GM11168 (cell line): Measurements from ENCODE around the gene ZDHHC14.

Source experiments
- in situ Hi-C: fragments of 300-500 bp; cut with MboI; formaldehyde crosslinking; loops from one replicate; pipeline ENCODE4 v1.12.0; 2022; ENCODE audit warnings: low sequenced_read_pairs; ENCODE audit not compliant: unreplicated experiment

Gene ZDHHC14

DNA sequence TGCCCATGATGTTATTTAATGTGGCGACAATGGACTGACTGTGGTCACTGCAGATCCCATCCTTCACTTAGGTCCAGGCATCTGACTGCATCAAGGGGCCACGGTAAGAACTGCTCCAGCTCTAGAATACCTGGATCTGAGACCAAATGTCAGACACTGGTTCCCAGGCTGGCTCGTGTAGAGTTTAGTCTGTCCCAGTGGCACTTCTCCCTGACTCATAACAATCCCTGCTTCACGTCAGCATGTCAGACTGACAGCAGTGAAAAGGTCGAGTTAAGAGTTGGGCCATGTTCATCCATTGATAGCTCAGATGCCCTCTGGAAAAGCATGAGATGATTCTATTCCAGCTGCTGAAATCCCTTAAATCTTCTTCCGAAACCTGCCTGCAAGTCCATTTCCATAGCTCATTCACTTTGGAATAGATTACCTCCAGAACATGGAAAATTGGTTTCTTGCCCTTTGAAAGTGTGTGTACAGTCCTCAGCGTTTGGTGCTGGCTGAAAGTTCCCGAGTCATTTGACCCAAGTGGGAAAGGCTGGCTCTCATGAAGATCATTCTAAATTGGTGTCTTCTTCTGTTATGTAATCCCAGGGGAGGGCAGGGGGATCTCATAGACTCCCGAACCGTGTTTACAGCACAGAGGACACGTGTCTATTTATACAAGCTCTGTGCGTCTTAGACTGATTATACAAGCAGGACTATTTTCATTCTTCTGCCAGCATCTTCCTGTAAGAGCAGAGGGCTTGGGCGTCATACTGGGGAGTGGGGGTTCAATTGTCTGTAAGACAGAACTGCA lies 160.8 kb downstream of the ZDHHC14 start:
- in situ Hi-C loops, result no loop called here

DNA sequence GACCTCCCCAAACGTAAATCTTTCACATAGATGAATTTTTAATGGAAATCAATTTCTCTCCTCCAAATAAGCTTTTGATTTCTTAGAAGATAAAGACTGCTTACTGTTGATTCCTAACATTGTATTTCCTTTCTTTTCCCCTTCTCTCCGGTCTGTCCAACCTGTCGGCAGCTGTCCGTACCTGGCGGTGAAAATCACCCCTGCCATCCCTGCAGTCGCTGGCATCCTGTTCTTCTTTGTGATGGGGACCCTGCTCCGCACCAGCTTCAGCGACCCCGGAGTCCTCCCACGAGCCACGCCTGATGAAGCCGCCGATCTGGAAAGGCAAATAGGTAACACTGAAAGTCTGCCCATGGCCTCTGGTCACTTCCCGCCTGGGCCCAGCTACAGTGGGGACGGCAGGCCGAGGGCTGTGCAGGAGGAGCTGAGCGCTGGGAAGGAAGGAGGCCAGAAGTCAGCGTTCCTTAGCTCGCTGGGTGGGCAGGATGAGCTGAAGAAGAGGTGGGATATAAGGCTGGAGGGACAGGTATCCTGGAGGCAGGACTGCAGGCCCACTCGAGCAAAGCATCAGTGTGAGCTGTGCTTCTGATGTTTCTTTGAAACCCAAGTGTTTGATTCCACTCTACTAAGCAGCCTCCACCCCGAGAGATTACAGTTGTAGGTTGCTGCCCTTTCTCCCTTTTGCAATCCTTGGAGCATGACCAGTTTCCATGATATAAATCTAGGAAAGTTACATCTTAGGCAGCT lies 161.6 kb downstream of the ZDHHC14 start:
- in situ Hi-C loops, result no loop called here

GRCh38 chr6:157546321-157546720 lies 165.3 kb downstream of the ZDHHC14 start:
- in situ Hi-C loops, result no loop called here

DNA sequence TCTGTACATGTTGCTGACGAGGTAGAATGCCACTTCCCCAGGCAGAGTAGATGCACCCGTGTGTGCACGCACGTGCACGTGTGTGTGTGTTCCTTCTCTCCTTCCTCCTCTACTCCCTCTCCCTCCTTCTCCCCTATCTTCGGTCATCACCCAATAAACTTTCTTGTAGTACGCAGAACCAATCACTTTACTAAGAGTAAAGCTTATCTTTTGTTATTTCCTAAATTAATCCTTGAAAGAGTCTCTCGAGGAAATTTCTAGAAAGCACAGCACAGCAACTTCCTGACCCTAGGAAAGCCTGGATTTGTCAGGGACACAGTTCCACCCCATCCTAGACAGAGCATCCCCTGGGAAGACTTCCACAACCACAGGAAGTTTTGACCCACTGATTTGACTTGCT lies 166.1 kb downstream of the ZDHHC14 start:
- in situ Hi-C loops, result no loop called here

- in situ Hi-C loops, result no loop called here
Observed at GRCh38 chr6:157548635-157549467, 167.9 kb downstream of the ZDHHC14 start.

GRCh38 chr6:157549468-157549745 lies 168.4 kb downstream of the ZDHHC14 start:
- in situ Hi-C loops, result no loop called here

DNA sequence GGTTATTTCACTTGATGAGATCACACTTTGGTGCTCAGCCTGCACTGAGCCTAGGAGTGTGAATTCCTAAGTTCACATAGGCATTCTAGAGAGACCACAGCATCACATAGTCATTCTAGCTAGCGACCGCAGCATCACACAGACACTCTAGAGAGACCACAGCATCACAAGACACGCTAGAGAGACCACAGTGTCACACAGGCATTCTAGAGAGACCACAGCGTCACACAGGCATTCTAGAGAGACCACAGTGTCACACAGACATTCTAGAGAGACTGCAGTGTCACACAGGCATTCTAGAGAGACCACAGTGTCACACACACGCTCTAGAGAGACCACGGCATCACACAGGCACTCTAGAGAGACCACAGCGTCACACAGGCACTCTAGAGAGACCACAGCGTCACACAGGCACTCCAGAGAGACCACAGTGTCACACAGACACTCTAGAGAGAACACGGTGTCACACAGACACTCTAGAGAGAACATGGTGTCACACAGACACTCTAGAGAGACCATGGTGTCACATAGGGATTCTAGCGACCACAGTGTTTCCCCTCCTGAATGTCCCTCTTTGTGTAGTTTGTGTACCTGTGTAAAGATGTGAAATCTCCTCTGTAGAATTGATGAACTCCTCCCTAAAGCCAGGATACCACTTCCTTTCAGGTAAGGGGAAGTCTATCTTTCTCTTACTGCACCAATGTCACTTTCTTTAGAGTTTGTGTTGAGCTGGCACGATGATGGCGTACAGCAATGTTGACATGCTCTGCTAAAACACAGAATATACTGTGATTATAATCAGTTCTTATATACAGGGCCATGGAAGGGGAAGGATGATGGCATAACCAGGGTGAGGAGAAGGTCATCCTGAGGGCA lies 169.4 kb downstream of the ZDHHC14 start:
- in situ Hi-C loops, result no loop called here

- in situ Hi-C loops, result no loop called here
Observed at GRCh38 chr6:157551041-157551832, 170.2 kb downstream of the ZDHHC14 start.

- in situ Hi-C loops, result no loop called here
Observed at GRCh38 chr6:157552081-157552747, 171.2 kb downstream of the ZDHHC14 start.

GRCh38 chr6:157552820-157553485 lies 172.0 kb downstream of the ZDHHC14 start:
- in situ Hi-C loops, result no loop called here

GRCh38 chr6:157554747-157555146 lies 173.8 kb downstream of the ZDHHC14 start:
- in situ Hi-C loops, result no loop called here

GRCh38 chr6:157555455-157556143 lies 174.6 kb downstream of the ZDHHC14 start:
- in situ Hi-C loops, result no loop called here

- in situ Hi-C loops, result no loop called here
Observed at GRCh38 chr6:157556144-157556645, 175.2 kb downstream of the ZDHHC14 start.

DNA sequence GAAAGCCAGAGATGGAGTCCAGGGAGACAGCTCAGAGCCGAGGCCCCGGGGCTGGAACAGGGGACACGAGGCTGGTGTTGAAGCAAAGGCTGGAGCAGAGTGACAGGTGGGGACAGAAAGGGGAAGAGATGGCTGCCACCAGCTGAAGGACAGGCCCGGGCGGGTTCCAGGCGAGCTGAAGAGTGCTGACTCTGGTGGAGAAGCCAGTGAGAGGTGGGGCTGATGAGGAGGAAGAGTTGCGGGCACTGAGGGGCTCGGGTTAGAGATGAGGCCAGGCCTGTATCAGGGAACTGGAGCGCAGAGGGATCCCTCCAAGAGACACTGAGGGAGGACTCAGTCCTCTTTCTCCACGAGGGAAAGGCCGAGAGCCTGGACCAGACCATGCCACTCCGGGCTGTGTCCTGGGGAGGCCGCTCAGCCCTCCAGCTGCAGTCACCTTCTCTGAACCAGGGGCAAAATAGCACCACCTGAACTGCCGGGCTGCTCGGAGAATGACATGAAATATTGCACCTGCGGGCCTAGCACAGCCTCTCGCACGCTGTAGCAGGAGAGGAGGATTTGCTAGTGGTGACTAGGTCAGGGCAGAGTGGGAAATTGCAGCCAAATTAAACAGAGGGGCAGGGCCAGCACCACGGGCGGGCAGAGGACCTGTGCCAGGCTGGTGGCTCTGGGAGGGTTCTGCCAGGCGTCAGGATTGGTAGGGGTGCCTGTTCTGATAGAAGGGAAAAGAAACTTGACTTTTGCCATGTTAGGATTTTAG lies 175.9 kb downstream of the ZDHHC14 start:
- in situ Hi-C loops, result no loop called here

DNA sequence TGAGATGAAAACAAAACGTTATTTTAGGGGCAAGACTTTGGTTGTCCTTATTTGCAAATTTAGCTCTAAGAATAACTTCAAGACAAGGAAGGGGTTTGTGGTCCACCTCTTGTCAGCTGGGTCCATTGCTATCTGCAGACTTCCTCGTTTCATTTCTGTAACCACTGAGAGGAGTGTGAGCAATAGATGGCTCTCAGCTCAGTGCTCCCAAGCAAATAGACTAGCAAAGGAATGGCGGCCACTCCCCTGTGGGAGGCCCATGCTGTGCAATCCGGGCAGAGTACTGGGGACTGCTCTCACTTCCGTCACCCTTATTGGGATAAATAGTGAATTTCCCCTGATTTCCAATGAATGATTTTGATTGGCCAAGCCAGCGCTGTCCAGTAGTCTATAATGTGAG lies 176.6 kb downstream of the ZDHHC14 start:
- in situ Hi-C loops, result no loop called here

DNA sequence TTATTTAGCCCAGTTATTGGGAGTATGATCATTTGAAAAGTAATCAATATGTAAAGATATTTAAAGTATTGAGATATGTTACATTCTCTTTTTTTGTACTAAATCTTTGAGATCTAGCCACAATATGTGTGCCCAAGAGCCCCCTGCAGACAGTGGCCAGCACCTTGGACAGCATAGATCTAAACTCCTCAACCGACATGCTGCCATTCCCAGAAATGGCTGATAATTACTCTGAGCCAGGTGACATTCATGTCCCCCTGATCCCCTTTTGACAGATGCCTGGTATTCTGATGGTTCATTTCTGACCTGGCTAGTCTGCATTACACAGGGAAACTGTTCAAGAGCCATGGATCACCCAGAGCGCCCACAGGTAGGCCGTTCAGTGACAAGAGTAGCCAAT lies 177.1 kb downstream of the ZDHHC14 start:
- in situ Hi-C loops, result no loop called here
